ENCODE results near the gene FAM240A. TPM values are rescaled to one million over a fixed set of nuclear protein-coding genes. Genes with fewer than 3 reads are reported as not detected.

Gene FAM240A
- total RNA-seq, 4 donors from 2014 or later = 0.50 TPM; not detected in 3

DNA sequence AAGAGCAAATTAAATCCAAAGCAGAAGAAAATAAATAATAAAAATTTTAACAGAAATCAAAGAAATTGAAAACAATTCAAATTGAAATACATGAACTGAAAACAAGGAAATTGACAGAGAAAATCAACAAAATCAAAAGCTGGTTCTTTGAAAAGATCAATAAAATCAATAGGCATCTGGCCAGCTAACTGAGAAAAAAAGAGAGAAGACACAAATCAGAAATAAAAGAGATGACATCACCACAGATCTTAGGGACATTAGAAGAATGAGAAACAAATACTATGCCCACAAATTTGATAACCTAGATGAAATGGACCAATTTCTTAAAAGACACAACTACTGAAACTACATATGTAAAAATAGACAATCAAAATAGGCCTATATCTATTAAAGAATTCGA is 38.8 kb downstream of the FAM240A start:
- intact Hi-C loops (cut with DNase I) = no loop called here
- no peak for TF ChIP-seq POLR2A (IDR thresholded peaks at IDR 0.05)
- TF ChIP-seq, protein P1, sequence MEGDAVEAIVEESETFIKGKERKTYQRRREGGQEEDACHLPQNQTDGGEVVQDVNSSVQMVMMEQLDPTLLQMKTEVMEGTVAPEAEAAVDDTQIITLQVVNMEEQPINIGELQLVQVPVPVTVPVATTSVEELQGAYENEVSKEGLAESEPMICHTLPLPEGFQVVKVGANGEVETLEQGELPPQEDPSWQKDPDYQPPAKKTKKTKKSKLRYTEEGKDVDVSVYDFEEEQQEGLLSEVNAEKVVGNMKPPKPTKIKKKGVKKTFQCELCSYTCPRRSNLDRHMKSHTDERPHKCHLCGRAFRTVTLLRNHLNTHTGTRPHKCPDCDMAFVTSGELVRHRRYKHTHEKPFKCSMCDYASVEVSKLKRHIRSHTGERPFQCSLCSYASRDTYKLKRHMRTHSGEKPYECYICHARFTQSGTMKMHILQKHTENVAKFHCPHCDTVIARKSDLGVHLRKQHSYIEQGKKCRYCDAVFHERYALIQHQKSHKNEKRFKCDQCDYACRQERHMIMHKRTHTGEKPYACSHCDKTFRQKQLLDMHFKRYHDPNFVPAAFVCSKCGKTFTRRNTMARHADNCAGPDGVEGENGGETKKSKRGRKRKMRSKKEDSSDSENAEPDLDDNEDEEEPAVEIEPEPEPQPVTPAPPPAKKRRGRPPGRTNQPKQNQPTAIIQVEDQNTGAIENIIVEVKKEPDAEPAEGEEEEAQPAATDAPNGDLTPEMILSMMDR (IDR thresholded peaks at IDR 0.05) = no peak
- Histone ChIP-seq H3K27me3 (no peaks in the 10 kb centered on the region), H3K27ac (no peak overlapping the region), H3K36me3 (no peaks in the 10 kb centered on the region), H3K9me3 (peaks cover 0 to 10% (median 4%) of the 10 kb centered on the region in 3 donors), H3K4me1 (no peaks in the 10 kb centered on the region), H3K4me3 (no peak overlapping the region)
- WGBS, 2 donors = 30 to 43% methylated on average over 1 of the region's 1 CpG
- no peak for DNase-seq

DNA sequence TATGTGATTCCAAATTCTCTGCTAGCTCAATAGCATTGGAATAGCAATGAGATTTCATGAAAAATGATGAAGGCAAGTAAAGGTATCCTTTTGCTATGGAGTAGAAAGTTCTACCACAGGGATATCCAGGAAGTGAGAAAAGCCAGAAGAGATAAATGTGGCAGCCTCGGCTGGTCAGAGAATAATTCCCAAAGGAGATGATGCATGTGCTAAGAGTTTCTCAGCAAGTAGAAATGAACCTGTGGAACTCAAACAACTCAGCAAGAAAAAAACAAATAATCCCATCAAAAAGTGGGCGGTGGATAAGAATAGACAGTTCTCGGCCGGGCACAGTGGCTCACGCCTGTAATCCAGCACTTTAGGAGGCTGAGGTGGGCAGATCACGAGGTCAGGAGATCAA is 42.9 kb downstream of the FAM240A start:
- Histone ChIP-seq H3K27me3 (no peaks in the 10 kb centered on the region), H3K9me3 (peaks cover 0 to 10% (median 4%) of the 10 kb centered on the region in 3 donors), H3K4me3 (no peak overlapping the region), H3K4me1 (peaks cover 2 to 13% (median 5%) of the 10 kb centered on the region in 3 donors), H3K27ac (no peak overlapping the region), H3K36me3 (no peaks in the 10 kb centered on the region)
- no peak for DNase-seq
- intact Hi-C loops (cut with DNase I) = no loop called here
- WGBS, 2 donors = 76 to 84% methylated on average over 6 of the region's 6 CpGs
- no peak for TF ChIP-seq POLR2A (IDR thresholded peaks at IDR 0.05)
- TF ChIP-seq, protein P1 (IDR thresholded peaks at IDR 0.05) = no peak

DNA sequence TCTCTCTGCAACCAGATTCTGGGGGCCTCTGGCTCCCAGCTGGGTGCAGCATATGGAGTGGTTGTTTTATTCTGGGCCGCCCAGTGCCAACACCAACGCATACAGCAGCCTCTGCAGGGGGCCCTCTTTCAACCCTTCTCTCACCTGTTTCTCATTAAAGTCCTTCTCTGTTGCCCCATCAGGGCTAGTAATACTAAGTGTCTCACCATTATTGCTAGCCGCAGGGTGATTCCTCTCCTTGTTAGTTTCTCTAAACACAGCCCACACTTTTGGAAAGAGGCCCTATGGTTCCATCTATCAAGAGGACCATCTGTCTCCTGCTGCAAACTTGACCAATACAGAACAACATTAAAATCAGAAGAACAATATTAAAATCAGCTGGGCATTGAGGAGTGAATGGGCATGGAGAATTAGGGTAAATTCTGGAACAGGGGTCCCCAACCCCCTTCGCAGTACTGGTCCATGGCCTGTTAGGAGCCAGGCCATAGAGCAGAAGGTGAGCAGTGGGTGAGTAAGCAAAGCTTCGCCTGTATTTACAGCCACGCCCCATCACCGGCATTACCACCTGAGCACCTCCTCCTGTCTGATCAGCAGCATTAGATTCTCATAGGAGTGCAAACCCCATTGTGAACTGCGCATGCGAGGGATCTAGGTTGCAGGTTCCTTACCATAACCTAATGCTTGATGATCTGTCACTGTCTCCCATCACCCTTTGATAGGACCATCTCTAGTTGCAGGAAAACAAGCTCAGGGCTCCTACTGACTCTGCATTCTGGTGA is 44.6 kb downstream of the FAM240A start:
- no peaks in the 10 kb centered on the region for H3K36me3 ChIP-seq
- H3K9me3 ChIP-seq = peaks cover 0 to 7% (median under 1%) of the 10 kb centered on the region in 3 donors
- WGBS, 2 donors = 72 to 77% methylated on average over 9 of the region's 9 CpGs
- peaks cover 11 to 30% (median 16%) of the 10 kb centered on the region in 3 donors for H3K4me1 ChIP-seq
- H3K27ac ChIP-seq = no peak overlapping the region
- intact Hi-C loops (cut with DNase I) = no loop called here
- TF ChIP-seq, protein P1 (IDR thresholded peaks at IDR 0.05) = no peak
- TF ChIP-seq POLR2A (IDR thresholded peaks at IDR 0.05) = no peak
- DNase-seq = no peak
- H3K27me3 ChIP-seq = no peaks in the 10 kb centered on the region
- no peak overlapping the region for H3K4me3 ChIP-seq

DNA sequence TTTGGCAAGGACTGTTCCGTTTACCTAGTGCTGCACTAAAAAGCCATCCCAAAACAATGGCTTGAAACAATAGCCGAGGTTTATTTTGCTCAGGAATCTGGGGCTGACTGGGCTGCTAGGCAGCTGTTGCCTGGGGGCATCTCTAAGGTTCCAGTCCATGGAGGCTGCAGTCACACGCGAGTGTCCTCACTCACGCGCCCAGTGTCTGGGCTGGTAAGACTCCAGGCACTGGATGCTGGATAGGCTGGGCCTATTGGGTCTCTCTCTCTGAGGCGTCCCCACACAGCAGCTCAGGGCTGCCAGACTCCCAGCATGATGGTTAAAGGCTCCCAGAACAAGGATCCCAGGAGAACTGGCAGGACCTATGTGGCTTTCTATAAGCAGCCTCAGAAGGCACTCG is 47.0 kb downstream of the FAM240A start:
- H3K4me3 ChIP-seq = no peak overlapping the region
- no peaks in the 10 kb centered on the region for H3K9me3 ChIP-seq
- no peak for DNase-seq
- H3K27me3 ChIP-seq = no peaks in the 10 kb centered on the region
- H3K36me3 ChIP-seq = no peaks in the 10 kb centered on the region
- peaks cover 16 to 51% (median 21%) of the 10 kb centered on the region in 3 donors for H3K4me1 ChIP-seq
- 54 to 63% methylated on average over 4 to 5 of the region's 8 CpGs for WGBS, 2 donors
- TF ChIP-seq, protein P1 (IDR thresholded peaks at IDR 0.05) = no peak
- no peak for TF ChIP-seq POLR2A (IDR thresholded peaks at IDR 0.05)
- intact Hi-C loops (cut with DNase I) = no loop called here
- H3K27ac ChIP-seq = no peak overlapping the region

DNA sequence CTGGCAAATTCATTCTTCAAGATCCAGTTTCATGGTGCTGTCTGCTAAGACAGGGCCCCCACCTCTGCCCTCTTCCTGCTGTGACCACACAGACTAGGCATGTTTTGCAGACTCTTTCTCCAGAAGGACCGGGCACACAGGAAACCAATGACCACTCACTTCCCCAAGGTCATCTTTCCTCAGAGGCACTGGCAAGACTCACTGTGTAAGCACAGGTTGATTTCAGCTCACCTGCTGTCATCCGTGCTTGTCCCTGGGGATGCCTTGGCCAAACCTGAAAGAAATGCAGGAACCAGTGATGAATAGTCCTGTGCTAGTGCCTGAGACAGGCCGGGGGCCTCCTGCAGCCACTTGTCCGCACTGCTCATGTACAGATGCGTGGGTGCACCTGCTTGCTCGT is 47.7 kb downstream of the FAM240A start:
- Histone ChIP-seq H3K27ac (no peak overlapping the region), H3K9me3 (no peaks in the 10 kb centered on the region), H3K27me3 (no peaks in the 10 kb centered on the region), H3K36me3 (no peaks in the 10 kb centered on the region), H3K4me1 (peaks cover 16 to 51% (median 21%) of the 10 kb centered on the region in 3 donors), H3K4me3 (no peak overlapping the region)
- TF ChIP-seq POLR2A (IDR thresholded peaks at IDR 0.05) = no peak
- TF ChIP-seq, protein P1 (IDR thresholded peaks at IDR 0.05) = no peak
- intact Hi-C loops (cut with DNase I) = no loop called here
- no peak for DNase-seq
- 24 to 55% methylated on average over 6 of the region's 6 CpGs for WGBS, 2 donors
